HG02571 (cell line): ENCODE measurements around the gene CARD9.
"Not testable (repeated sequence)": the region's sequence is repeated elsewhere in the genome, so short reads cannot be mapped to it uniquely, and the experiment has no call there.

Experiments
- ATAC-seq: cut with Tn5 transposase; IDR thresholded peaks from one replicate; pipeline ENCODE4 v1.9.1; 2021; ENCODE audit warnings: mild to moderate bottlenecking, moderate library complexity; ENCODE audit not compliant: unreplicated experiment

The CARD9 gene

GRCh38 chr9:136326061-136326760 lies 47.3 kb downstream of the CARD9 start:
- ATAC-seq: no peak

- ATAC-seq: no peak
Observed at GRCh38 chr9:136325358-136325757, 48.1 kb downstream of the CARD9 start.

- ATAC-seq: no peak
Observed at GRCh38 chr9:136324501-136325300, 48.8 kb downstream of the CARD9 start.

- no peak for ATAC-seq
Observed at GRCh38 chr9:136323371-136323789, 50.1 kb downstream of the CARD9 start.

GRCh38 chr9:136322756-136323330 lies 50.6 kb downstream of the CARD9 start:
- ATAC-seq: no peak

- ATAC-seq: no peak
Observed at GRCh38 chr9:136321561-136321960, 51.9 kb downstream of the CARD9 start.

- ATAC-seq: not testable (repeated sequence)
Observed at GRCh38 chr9:136320972-136321371, 52.5 kb downstream of the CARD9 start.

- ATAC-seq: not testable (repeated sequence)
Observed at GRCh38 chr9:136319955-136320354, 53.5 kb downstream of the CARD9 start.

GRCh38 chr9:136319244-136319643 lies 54.2 kb downstream of the CARD9 start:
- not testable (repeated sequence) for ATAC-seq

- no peak for ATAC-seq
Observed at GRCh38 chr9:136318776-136319241, 54.7 kb downstream of the CARD9 start.

GRCh38 chr9:136318111-136318775 lies 55.2 kb downstream of the CARD9 start:
- no peak for ATAC-seq

- ATAC-seq: no peak
Observed at GRCh38 chr9:136317695-136318094, 55.8 kb downstream of the CARD9 start.

GRCh38 chr9:136316896-136317676 lies 56.4 kb downstream of the CARD9 start:
- ATAC-seq: no peak

- ATAC-seq: no peak
Observed at GRCh38 chr9:136316271-136316751, 57.2 kb downstream of the CARD9 start.

- no peak for ATAC-seq
Observed at GRCh38 chr9:136314944-136315343, 58.5 kb downstream of the CARD9 start.

- no peak for ATAC-seq
Observed at GRCh38 chr9:136314056-136314416, 59.4 kb downstream of the CARD9 start.
